Germinal center (tissue), 1 donor: Measurements from ENCODE around the gene UBTD1.

Experiments used
- DNase-seq: peaks from one replicate; pipeline ENCODE4 v3.0.0; 2012; ENCODE audit warnings: mixed read lengths, low spot score

Gene UBTD1

GRCh38 chr10:97483506-97483905 is 15.2 kb upstream of the UBTD1 start:
- no peak for DNase-seq

GRCh38 chr10:97483921-97484320 is 14.8 kb upstream of the UBTD1 start:
- DNase-seq, result no peak

- DNase-seq, result no peak
These were observed 13.0 kb upstream of the UBTD1 start for GRCh38 chr10:97485647-97486281.

- no peak for DNase-seq
These were observed 8.1 kb upstream of the UBTD1 start for GRCh38 chr10:97490592-97490991.

GRCh38 chr10:97494151-97494550 is 4.6 kb upstream of the UBTD1 start:
- DNase-seq, result no peak

DNA sequence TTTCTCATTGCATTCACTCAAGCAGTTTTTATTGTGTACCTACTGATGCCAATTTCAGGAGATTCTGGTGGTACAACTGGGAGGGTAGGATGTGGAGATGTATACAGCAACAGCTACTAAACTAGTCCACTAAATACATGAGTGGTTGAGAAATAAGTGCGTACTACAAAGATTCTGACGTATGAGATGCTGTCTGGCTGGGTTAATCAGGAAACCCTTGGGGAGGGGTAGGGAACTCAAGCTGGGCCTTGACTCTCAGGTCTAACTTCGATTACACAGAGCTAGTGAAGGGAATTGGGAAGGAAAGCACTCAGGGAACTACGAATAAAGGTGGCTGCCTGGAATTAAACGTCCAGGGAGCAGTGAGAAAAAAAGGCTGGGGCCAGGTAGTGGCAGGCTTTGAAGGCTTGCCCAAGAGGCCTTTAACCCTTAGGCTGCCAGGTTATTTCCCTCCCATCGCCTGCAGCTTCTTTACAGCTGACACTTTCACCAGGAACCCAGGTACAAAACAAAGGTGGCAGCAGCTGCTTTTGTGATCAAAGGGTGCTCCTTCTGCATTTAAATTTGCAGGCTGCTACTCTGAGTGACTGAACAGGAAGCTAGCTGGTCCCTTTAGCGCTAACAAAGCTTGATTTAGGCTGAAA is 3.7 kb upstream of the UBTD1 start:
- DNase-seq, result no peak

DNA sequence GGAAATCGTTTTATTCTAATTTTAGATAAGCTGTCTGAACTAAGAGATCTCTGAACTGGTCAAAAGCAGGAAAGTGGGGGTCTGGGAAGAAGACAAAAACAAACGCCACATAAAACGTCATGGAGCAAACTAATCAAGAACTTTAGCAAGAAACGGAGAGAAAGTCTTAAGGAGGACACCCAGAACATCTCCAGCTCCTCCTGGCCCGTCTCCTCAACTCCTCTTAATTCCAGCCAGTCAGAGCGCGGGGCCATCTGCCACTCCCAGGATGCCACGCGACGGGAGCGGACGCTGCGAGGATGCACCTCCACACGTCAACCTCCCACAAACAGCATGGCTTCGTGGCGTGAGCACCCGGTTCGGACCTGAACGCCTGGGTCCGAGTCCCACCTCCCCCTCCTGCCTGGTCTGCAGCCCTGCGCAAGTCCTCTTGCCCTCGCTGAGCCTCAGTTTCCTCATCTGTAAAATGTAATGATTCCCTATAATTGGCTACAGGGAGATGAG is 1.1 kb upstream of the UBTD1 start:
- peak; percentile 78 for DNase-seq

- peak; percentile 99 for DNase-seq
These were observed 466 bp upstream of the UBTD1 start, which contains the start of gene MMS19 for GRCh38 chr10:97498076-97498840. TSS of gene MMS19 (minus strand) at chr10:97498422. CDS start at chr10:97498384, 38 bp downstream.

DNA sequence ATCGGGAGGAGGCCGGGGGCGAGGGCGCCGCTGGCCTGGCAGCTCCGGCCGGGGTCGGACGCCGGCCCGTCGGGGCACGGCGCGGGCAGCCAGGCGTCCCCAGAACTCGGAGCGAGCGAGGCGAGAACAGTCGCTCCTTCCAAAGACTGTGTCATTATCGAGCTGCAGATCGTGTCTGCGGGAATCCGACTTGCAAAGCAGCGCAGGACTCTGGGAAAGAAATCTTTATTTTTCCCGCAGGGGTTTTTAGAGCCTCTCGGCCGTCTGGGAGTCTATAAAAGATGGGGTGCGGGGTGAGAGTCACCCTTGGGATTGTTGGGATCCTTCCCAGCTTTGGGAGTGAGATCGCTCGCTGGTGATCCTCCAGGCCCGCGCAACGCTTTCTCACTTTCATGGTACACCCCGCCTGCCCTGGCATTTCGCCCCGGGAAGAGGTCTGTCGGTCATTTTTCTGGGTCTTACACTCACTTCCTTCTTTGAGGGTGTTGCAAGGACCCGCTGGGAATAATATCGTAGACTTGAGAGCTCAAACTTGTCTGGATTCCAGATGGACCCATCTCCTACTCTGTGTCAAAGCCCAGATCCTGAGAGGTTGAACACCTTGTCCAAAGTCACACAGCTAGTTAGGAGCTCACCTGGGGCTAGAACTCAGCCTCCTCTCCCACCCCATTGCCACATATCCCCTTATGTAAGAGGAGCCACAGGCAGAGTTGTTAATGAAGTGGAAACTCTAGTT is 1.0 kb downstream of the UBTD1 start:
- DNase-seq, result no peak

DNA sequence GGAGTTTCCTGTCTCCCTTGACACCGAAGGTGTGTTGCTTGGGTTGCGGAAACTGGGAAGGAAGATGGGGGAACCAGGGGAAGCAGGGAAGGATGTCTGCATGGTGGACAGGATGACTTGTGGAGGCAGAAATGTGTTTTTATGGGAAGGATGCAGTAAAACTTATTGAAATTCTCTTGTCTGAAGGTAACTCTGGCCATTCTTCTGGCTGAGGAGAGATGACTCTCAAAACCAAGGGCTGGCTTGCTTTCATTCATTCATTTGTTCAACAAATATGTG is 1.5 kb downstream of the UBTD1 start:
- no peak for DNase-seq

DNA sequence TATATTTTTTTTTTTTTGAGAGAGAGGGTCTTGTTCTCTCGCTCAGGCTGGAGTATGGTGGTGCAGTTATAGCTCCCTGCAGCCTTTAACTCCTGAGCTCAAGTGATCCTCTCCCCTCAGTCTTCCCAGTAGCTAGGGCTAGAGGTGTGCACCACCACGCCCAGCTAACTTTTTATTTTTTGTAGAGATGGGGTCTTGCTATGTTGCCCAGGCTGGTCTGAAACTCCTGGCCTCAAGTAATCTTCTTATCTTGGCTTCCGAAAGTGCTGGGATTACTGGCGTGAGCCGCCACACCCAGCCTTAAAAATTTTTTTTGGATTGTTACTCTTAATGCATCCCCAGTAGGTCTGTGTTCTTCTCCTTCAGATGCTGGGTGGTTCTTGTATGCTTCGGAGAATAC is 4.2 kb downstream of the UBTD1 start:
- DNase-seq, result no peak

GRCh38 chr10:97503406-97503805 is 4.7 kb downstream of the UBTD1 start:
- DNase-seq, result no peak

GRCh38 chr10:97505152-97505551 is 6.4 kb downstream of the UBTD1 start:
- DNase-seq, result no peak

DNA sequence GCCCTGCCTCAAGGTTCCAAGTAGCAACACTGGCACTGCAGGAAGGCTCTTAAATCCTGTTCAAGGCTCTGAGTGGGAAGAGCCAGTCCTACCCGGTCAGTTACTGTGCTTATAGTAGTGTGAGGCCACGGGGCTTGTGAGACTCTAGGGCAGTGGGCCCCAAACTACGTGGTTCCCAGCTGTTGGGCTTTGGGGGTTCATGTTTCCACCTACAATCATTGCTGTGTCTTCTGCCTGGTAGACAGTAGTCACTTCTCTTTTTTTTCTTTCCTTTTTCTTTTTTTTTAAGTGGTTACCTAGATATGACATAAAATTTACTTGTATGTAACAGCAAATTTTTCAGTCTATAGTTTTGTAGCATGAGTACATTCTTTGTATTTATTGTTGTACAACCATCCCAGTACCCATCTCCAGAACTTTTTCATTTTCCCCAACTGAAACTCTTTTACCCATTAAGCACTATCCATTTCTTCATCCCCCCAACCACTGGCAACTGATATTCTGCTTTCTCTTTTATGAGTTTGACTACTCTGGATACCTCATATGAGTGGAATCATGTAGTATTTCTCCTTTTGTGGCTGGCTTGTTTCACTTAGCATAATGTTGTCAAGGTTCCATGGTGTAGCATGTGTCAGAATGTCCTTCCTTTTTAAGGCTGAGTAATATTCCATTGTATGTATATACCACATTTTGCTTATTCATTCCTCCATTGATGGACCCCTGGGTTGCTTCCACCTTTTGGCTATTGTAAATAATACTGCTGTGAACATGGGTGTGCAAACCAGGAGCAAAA is 7.7 kb downstream of the UBTD1 start:
- DNase-seq, result no peak

- no peak for DNase-seq
These were observed 9.6 kb downstream of the UBTD1 start for GRCh38 chr10:97508342-97508741.

- no peak for DNase-seq
These were observed 10.5 kb downstream of the UBTD1 start for GRCh38 chr10:97509120-97509680.

GRCh38 chr10:97510686-97511085 is 12.0 kb downstream of the UBTD1 start:
- DNase-seq, result no peak

- no peak for DNase-seq
These were observed 13.2 kb downstream of the UBTD1 start for GRCh38 chr10:97511711-97512440.

- DNase-seq, result no peak
These were observed 14.3 kb downstream of the UBTD1 start for GRCh38 chr10:97512993-97513392.

DNA sequence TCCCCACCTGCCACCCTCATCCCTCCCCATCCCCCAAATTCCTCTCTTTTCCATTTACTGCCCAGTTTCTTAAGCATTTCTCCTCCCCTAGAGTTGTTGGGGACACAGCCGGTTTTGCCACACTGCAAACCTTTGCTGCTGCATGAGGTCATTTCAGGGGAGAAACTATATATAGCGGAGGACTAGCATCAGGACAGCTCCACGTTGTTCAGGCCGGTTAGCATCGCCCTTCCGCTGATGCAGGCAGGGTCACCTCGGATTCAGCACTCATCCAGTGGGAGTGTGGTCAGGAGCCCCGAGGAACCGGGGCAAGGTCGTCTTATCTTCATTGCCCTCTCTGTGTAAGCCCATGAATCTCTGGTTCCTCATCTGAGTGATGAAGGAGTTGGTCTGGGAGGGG is 15.6 kb downstream of the UBTD1 start:
- no peak for DNase-seq
